Keratinocyte (primary cell): Measurements from ENCODE around the gene ADPGK. TPM values are rescaled to one million over a fixed set of nuclear protein-coding genes. Genes with fewer than 3 reads are reported as not detected.

Experiments
- DNase-seq: peaks from one replicate; pipeline ENCODE4 v3.0.0-alpha.2; 2011; ENCODE audit warnings: low read depth, missing footprints, low spot score
- FAIRE-seq: peaks from 2 replicates; lab custom pipeline; 2011; peaks lifted over from hg19 to GRCh38; lab: Jason Lieb, UNC
- H2AFZ ChIP-seq: 2 replicates; pipeline ENCODE4 v1.6.0; 2012; ENCODE audit warnings: low read length, control low read depth, inconsistent platforms; ENCODE audit not compliant: control insufficient read depth
- H3K27ac ChIP-seq: 2 replicates; pipeline ENCODE4 v1.5.1; 2011; ENCODE audit warnings: low read length; ENCODE audit not compliant: control insufficient read depth, insufficient read depth
- H3K27me3 ChIP-seq: 3 replicates; pipeline ENCODE4 v1.6.0; 2011; ENCODE audit warnings: low read length; ENCODE audit not compliant: control insufficient read depth, insufficient read depth; ENCODE audit errors: extremely low read depth
- H3K36me3 ChIP-seq, 2 experiments: 2 replicates in 1 of 2; 3 replicates in 1 of 2; pipeline ENCODE4 v1.5.1; 2011; ENCODE audit warnings: low read length in 2 of 2, mild to moderate bottlenecking in 1 of 2; ENCODE audit not compliant: control insufficient read depth in 2 of 2, insufficient read depth in 2 of 2; ENCODE audit errors: extremely low read depth in 1 of 2
- H3K4me1 ChIP-seq: 3 replicates; pipeline ENCODE4 v1.5.1; 2011; ENCODE audit warnings: low read length; ENCODE audit not compliant: control insufficient read depth, insufficient read depth; ENCODE audit errors: extremely low read depth
- H3K4me2 ChIP-seq: 3 replicates; pipeline ENCODE4 v1.6.0; 2011; ENCODE audit warnings: low read depth, low read length; ENCODE audit not compliant: control insufficient read depth, insufficient read depth; ENCODE audit errors: extremely low read depth
- H3K4me3 ChIP-seq, 3 experiments: fragments of 200-600 bp in 1 of 3; sonication (generic) in 1 of 3; 2 replicates in 2 of 3; 3 replicates in 1 of 3; pipeline ENCODE4 v1.5.1; 2011 to 2016; ENCODE audit warnings: low read length in 3 of 3, mild to moderate bottlenecking in 3 of 3, control low read depth in 2 of 3, inconsistent platforms in 1 of 3, low read depth in 1 of 3, mixed read lengths in 1 of 3, mixed run types in 1 of 3, moderate library complexity in 1 of 3; ENCODE audit not compliant: control insufficient read depth in 2 of 3, insufficient read depth in 2 of 3; ENCODE audit errors: extremely low read depth in 1 of 3
- H3K79me2 ChIP-seq: 2 replicates; pipeline ENCODE4 v1.6.0; 2012; ENCODE audit warnings: low read length; ENCODE audit not compliant: control insufficient read depth, insufficient read depth
- H3K9ac ChIP-seq: 3 replicates; pipeline ENCODE4 v1.6.0; 2011; ENCODE audit warnings: low read length; ENCODE audit not compliant: control insufficient read depth, insufficient read depth; ENCODE audit errors: extremely low read depth
- H3K9me1 ChIP-seq: 3 replicates; pipeline ENCODE4 v1.6.0; 2011; ENCODE audit warnings: low read length; ENCODE audit not compliant: control insufficient read depth, insufficient read depth; ENCODE audit errors: extremely low read depth
- H3K9me3 ChIP-seq: 2 replicates; pipeline ENCODE4 v1.5.1; 2012; ENCODE audit warnings: low read depth, low read length; ENCODE audit not compliant: control insufficient read depth
- H4K20me1 ChIP-seq: 3 replicates; pipeline ENCODE4 v1.6.0; 2011; ENCODE audit warnings: low read length; ENCODE audit not compliant: control insufficient read depth, insufficient read depth; ENCODE audit errors: extremely low read depth
- CTCF ChIP-seq, 3 experiments: IDR thresholded peaks in 1 of 3; conservative IDR thresholded peaks in 1 of 3; optimal IDR thresholded peaks in 1 of 3; 2 replicates in 2 of 3; 3 replicates in 1 of 3; pipeline versions ENCODE3 to v1.5.1; 2011; ENCODE audit warnings: low read length in 3 of 3, mild to moderate bottlenecking in 3 of 3, moderate library complexity in 2 of 3, control low read depth in 1 of 3, inconsistent platforms in 1 of 3; ENCODE audit not compliant: insufficient read depth in 2 of 3; ENCODE audit errors: extremely low read depth in 1 of 3
- EZH2 ChIP-seq: IDR thresholded peaks from one replicate; pipeline ENCODE4 v1.6.1; 2012; ENCODE audit warnings: inconsistent platforms, mild to moderate bottlenecking, low read length, moderate library complexity
- dilution Hi-C: fragments of 300-500 bp; cut with MboI; formaldehyde crosslinking; loops from one replicate; pipeline ENCODE4 v1.7.0; 2020; ENCODE audit warnings: low sequenced_read_pairs; ENCODE audit not compliant: extremely low pct_ligation_motif_present
- polyA plus RNA-seq, 5 experiments: library from polyadenylated mRNA; depleted of rRNA in 3 of 5; stranded (reverse) in 3 of 5; stranded (forward) in 1 of 5; unstranded in 1 of 5; fragments of >200 nt; gene quantifications; 1 replicate in 1 of 5; 2 replicates in 3 of 5; 3 replicates in 1 of 5; pipeline versions ENCODE4 v1.2.1 to v1.2.3, GENCODE V29; 2011 to 2012; ENCODE audit warnings: missing spikeins in 2 of 5, low read depth in 1 of 5, low replicate concordance in 1 of 5

Gene ADPGK
- polyA plus RNA-seq, 1 donor (not counting 4 experiments of a cell fraction or from before 2014, with no cell fraction given), result 62.3 TPM

- Histone ChIP-seq H3K9ac (no peak overlapping the region), H3K36me3 (peaks cover 4 to 5% of the 10 kb centered on the region in 2 experiments), H3K27ac (no peak overlapping the region), H3K4me3 (no peak overlapping the region), H3K9me3 (no peaks in the 10 kb centered on the region), H3K79me2 (no peaks in the 10 kb centered on the region), H3K4me1 (no peaks in the 10 kb centered on the region), H4K20me1 (no peaks in the 10 kb centered on the region), H3K4me2 (no peak overlapping the region), H3K27me3 (no peaks in the 10 kb centered on the region), H2AFZ (no peak overlapping the region), H3K9me1 (peaks cover 2% of the 10 kb centered on the region)
- FAIRE-seq (no peak), DNase-seq (no peak)
- TF ChIP-seq EZH2 (no peak), CTCF (optimal IDR thresholded peaks at IDR 0.05 in 1 of 3, IDR thresholded peaks at IDR 0.05 in 1 of 3, conservative IDR thresholded peaks at IDR 0.05 in 1 of 3; ENCODE audit: extremely low read depth in 1 of 3, insufficient read depth in 2 of 3, low read length in 3 of 3) (no peak)
- dilution Hi-C loops, result no loop called here
Observed at GRCh38 chr15:72737061-72737460, 46.5 kb downstream of the ADPGK start.

DNA sequence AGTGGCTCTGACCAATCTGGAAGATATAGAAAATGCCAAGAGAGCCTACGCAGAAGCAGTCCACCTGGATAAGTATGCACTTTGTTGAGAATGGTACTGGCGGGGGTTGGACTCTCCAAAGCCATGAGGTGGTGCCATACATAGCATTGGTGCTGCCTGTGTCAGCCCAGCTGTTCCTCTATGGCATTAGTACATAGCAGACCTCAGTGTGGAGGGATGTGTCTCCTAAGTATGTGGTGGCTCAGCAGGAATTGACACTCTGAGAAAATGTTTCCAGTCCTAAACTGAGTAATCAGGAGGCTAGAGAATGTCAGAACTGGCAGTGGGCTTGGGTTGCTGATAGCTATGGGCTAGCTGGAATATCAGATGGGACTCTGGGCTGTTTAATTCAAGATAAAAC is 48.4 kb downstream of the ADPGK start:
- no peak overlapping the region for H3K27ac ChIP-seq
- H3K9ac ChIP-seq, result no peak overlapping the region
- dilution Hi-C loops, result no loop called here
- H3K4me1 ChIP-seq, result no peaks in the 10 kb centered on the region
- H2AFZ ChIP-seq, result no peak overlapping the region
- no peaks in the 10 kb centered on the region for H4K20me1 ChIP-seq
- H3K9me3 ChIP-seq, result no peaks in the 10 kb centered on the region
- FAIRE-seq (no peak), DNase-seq (no peak)
- no peak overlapping the region for H3K4me2 ChIP-seq
- no peaks in the 10 kb centered on the region for H3K79me2 ChIP-seq
- H3K27me3 ChIP-seq, result no peaks in the 10 kb centered on the region
- no peak overlapping the region for H3K4me3 ChIP-seq
- peaks cover 2% of the 10 kb centered on the region for H3K9me1 ChIP-seq
- peaks cover 4 to 7% of the 10 kb centered on the region in 2 experiments for H3K36me3 ChIP-seq
- TF ChIP-seq CTCF (optimal IDR thresholded peaks at IDR 0.05 in 1 of 3, IDR thresholded peaks at IDR 0.05 in 1 of 3, conservative IDR thresholded peaks at IDR 0.05 in 1 of 3; ENCODE audit: extremely low read depth in 1 of 3, insufficient read depth in 2 of 3, low read length in 3 of 3), result no peak
- TF ChIP-seq EZH2, result no peak
